ENCODE measurements around the gene CLMN. TPM values are rescaled to one million over a fixed set of nuclear protein-coding genes. Genes with fewer than 3 reads are reported as not detected.

Gene CLMN
- total RNA-seq, 4 donors from 2014 or later = 3.8 to 10.0 (median 5.3) TPM

GRCh38 chr14:95361373-95362137 lies 41.8 kb upstream of the CLMN start:
- H3K4me3 ChIP-seq = no peak overlapping the region
- peaks cover 0 to 9% (median 0%) of the 10 kb centered on the region in 3 donors for H3K4me1 ChIP-seq

GRCh38 chr14:95360828-95361227 lies 41.1 kb upstream of the CLMN start:
- Histone ChIP-seq H3K4me1 (peaks cover 0 to 9% (median 0%) of the 10 kb centered on the region in 3 donors), H3K27ac (no peak overlapping the region), H3K9me3 (no peaks in the 10 kb centered on the region), H3K27me3 (peaks cover 39% of the 10 kb centered on the region), H3K36me3 (no peaks in the 10 kb centered on the region), H3K4me3 (no peak overlapping the region)
- 93 to 100% methylated on average over 2 to 3 of the region's 9 CpGs for WGBS, 2 donors (ENCODE audit: low coverage in 1 of 2)
- TF ChIP-seq EP300 (IDR thresholded peaks at IDR 0.05) (no peak), POLR2AphosphoS5 (IDR thresholded peaks at IDR 0.05) (no peak), POLR2A (IDR thresholded peaks at IDR 0.05) (no peak)
- TF ChIP-seq, protein P1, sequence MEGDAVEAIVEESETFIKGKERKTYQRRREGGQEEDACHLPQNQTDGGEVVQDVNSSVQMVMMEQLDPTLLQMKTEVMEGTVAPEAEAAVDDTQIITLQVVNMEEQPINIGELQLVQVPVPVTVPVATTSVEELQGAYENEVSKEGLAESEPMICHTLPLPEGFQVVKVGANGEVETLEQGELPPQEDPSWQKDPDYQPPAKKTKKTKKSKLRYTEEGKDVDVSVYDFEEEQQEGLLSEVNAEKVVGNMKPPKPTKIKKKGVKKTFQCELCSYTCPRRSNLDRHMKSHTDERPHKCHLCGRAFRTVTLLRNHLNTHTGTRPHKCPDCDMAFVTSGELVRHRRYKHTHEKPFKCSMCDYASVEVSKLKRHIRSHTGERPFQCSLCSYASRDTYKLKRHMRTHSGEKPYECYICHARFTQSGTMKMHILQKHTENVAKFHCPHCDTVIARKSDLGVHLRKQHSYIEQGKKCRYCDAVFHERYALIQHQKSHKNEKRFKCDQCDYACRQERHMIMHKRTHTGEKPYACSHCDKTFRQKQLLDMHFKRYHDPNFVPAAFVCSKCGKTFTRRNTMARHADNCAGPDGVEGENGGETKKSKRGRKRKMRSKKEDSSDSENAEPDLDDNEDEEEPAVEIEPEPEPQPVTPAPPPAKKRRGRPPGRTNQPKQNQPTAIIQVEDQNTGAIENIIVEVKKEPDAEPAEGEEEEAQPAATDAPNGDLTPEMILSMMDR (IDR thresholded peaks at IDR 0.05) = no peak
- no peak for ATAC-seq

More at GRCh38 chr14:95361373-95362137, 41.8 kb upstream of the CLMN start:
- no peaks in the 10 kb centered on the region for H3K36me3 ChIP-seq
- 16 to 35% methylated on average over 5 to 13 of the region's 19 CpGs for WGBS, 2 donors (ENCODE audit: low coverage in 1 of 2)
- no peak overlapping the region for H3K27ac ChIP-seq
- peaks cover 39% of the 10 kb centered on the region for H3K27me3 ChIP-seq
- no peak for ATAC-seq
- TF ChIP-seq EP300 (IDR thresholded peaks at IDR 0.05) = no peak
- TF ChIP-seq, protein P1 (IDR thresholded peaks at IDR 0.05) = peak in 2 of 4 experiments; percentile 10 to 50
- H3K9me3 ChIP-seq = no peaks in the 10 kb centered on the region

DNA sequence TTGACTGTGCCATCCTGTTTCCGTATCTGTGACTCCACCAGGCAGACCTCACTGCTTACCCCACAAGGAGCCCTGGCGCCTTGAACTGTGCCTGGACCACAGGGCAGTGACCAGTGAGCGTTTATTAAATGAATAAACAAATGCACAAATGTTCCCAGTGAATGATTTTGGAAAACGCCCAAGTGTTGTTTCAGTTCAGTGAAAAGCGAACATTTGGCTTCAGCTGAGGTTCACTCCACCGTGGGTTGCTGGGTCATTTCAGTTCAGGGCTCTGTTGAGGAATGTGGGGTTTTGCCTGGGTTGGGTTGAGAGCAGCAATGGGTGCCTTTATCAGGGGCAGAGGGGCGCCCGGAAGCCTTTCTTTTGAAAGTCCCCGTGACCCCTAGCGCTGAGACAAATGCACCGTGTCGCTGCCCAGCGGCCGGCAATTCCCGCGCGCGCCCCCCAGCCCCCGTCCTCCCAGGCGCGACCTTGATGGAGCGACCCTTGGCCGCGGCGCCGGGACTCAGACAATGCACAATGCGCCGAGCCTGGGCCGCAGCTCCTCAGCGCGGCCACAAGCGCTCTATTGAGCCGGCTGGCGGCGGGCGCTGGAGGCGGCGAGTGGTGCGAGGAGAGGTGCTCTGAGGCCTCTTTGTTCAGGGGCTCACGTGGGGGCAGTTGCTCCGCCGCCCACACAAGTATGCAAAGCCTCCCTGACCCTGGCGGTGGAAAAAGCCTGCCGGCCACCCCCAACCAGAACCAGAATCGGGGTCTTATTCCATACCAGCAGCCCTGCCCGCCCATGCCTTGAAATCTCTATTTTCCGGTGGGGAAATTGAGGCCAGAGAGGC lies 40.5 kb upstream of the CLMN start:
- no peak for ATAC-seq
- no peaks in the 10 kb centered on the region for H3K9me3 ChIP-seq
- no peak overlapping the region for H3K4me3 ChIP-seq
- TF ChIP-seq EP300 (IDR thresholded peaks at IDR 0.05) = no peak
- no peak for TF ChIP-seq POLR2A (IDR thresholded peaks at IDR 0.05)
- no peak overlapping the region for H3K27ac ChIP-seq
- no peaks in the 10 kb centered on the region for H3K36me3 ChIP-seq
- peaks cover 39% of the 10 kb centered on the region for H3K27me3 ChIP-seq
- 20 to 74% methylated on average over 3 to 9 of the region's 47 CpGs for WGBS, 2 donors (ENCODE audit: low coverage in 1 of 2)
- peaks cover 0 to 9% (median 0%) of the 10 kb centered on the region in 3 donors for H3K4me1 ChIP-seq

- peaks cover 0 to 2% (median 0%) of the 10 kb centered on the region in 3 donors for H3K4me1 ChIP-seq
- no peaks in the 10 kb centered on the region for H3K36me3 ChIP-seq
- peaks cover 22% of the 10 kb centered on the region for H3K27me3 ChIP-seq
- TF ChIP-seq POLR2AphosphoS5 (IDR thresholded peaks at IDR 0.05) (no peak), POLR2A (IDR thresholded peaks at IDR 0.05) (no peak), EP300 (IDR thresholded peaks at IDR 0.05) (no peak)
- TF ChIP-seq, protein P1 (IDR thresholded peaks at IDR 0.05) = no peak
- 71 to 90% methylated on average over 3 to 6 of the region's 14 CpGs for WGBS, 2 donors (ENCODE audit: low coverage in 1 of 2)
- ATAC-seq = no peak
- H3K27ac ChIP-seq = no peak overlapping the region
- peaks cover 0 to 20% (median 0%) of the 10 kb centered on the region in 3 donors for H3K9me3 ChIP-seq
- H3K4me3 ChIP-seq = no peak overlapping the region
Measured at GRCh38 chr14:95356245-95356869, 36.6 kb upstream of the CLMN start.

- Histone ChIP-seq H3K4me3 (no peak overlapping the region), H3K27ac (no peak overlapping the region), H3K36me3 (no peaks in the 10 kb centered on the region), H3K27me3 (peaks cover 13% of the 10 kb centered on the region), H3K9me3 (peaks cover 0 to 20% (median 0%) of the 10 kb centered on the region in 3 donors), H3K4me1 (no peaks in the 10 kb centered on the region)
- ATAC-seq = no peak
- WGBS, 2 donors (ENCODE audit: low coverage in 1 of 2) = 0 to 59% methylated on average over 1 to 3 of the region's 3 CpGs
- TF ChIP-seq, protein P1 (IDR thresholded peaks at IDR 0.05) = no peak
- TF ChIP-seq POLR2A (IDR thresholded peaks at IDR 0.05) = no peak
Measured at GRCh38 chr14:95355422-95355821, 35.7 kb upstream of the CLMN start.

Data from gastroesophageal sphincter (tissue), 4 donors.